Trophoblast cell (in vitro differentiated cells and primary cell): Measurements from ENCODE around the gene PODXL.
"Not testable (repeated sequence)": the region's sequence is repeated elsewhere in the genome, so short reads cannot be mapped to it uniquely, and the experiment has no call there.

Experiments
- DNase-seq, 2 donors: peaks; one replicate each; pipeline ENCODE4 v3.0.0-alpha.2; 2016
- H2AFZ ChIP-seq: 2 replicates; pipeline ENCODE4 v1.6.1; 2013; ENCODE audit warnings: low read length, moderate library complexity, mild to moderate bottlenecking; ENCODE audit not compliant: insufficient read depth, poor library complexity
- H2AK5ac ChIP-seq: 2 replicates; pipeline ENCODE4 v1.6.1; 2013; ENCODE audit warnings: mild to moderate bottlenecking, low read length
- H2BK120ac ChIP-seq: 2 replicates; pipeline ENCODE4 v1.6.1; 2013; ENCODE audit warnings: low read length, mild to moderate bottlenecking, moderate library complexity; ENCODE audit not compliant: insufficient read depth, poor library complexity
- H2BK12ac ChIP-seq: 2 replicates; pipeline ENCODE4 v1.6.1; 2013; ENCODE audit warnings: mild to moderate bottlenecking, low read length, moderate library complexity
- H2BK5ac ChIP-seq: 2 replicates; pipeline ENCODE4 v1.6.1; 2013; ENCODE audit warnings: low read length, low read depth, moderate library complexity, mild to moderate bottlenecking; ENCODE audit not compliant: poor library complexity
- H3K14ac ChIP-seq: 2 replicates; pipeline ENCODE4 v1.6.1; 2013; ENCODE audit warnings: mild to moderate bottlenecking, low read length
- H3K18ac ChIP-seq: 2 replicates; pipeline ENCODE4 v1.6.1; 2013; ENCODE audit warnings: mild to moderate bottlenecking, low read length
- H3K23ac ChIP-seq: 2 replicates; pipeline ENCODE4 v1.6.1; 2013; ENCODE audit warnings: low read length
- H3K27ac ChIP-seq: 2 replicates; pipeline ENCODE4 v1.5.1; 2013; ENCODE audit warnings: low read depth, mild to moderate bottlenecking, inconsistent platforms, low read length, moderate library complexity
- H3K27me3 ChIP-seq: 2 replicates; pipeline ENCODE4 v1.6.1; 2013; ENCODE audit warnings: inconsistent platforms, mild to moderate bottlenecking, low read length, moderate library complexity; ENCODE audit not compliant: insufficient read depth
- H3K36me3 ChIP-seq, 2 experiments: 1 replicate in 1 of 2; 2 replicates in 1 of 2; pipeline ENCODE4 v1.6.1; 2013; ENCODE audit warnings: low read length in 2 of 2, mild to moderate bottlenecking in 2 of 2, moderate library complexity in 1 of 2; ENCODE audit not compliant: insufficient read depth in 2 of 2, control insufficient read depth in 1 of 2
- H3K4ac ChIP-seq: 2 replicates; pipeline ENCODE4 v1.6.1; 2013; ENCODE audit warnings: low read depth, mild to moderate bottlenecking, low read length, moderate library complexity
- H3K4me1 ChIP-seq, 2 experiments: 1 replicate in 1 of 2; 2 replicates in 1 of 2; pipeline ENCODE4 v1.6.1; 2013; ENCODE audit warnings: low read length in 2 of 2, mild to moderate bottlenecking in 2 of 2, moderate library complexity in 1 of 2; ENCODE audit not compliant: insufficient read depth in 2 of 2, control insufficient read depth in 1 of 2
- H3K4me2 ChIP-seq: 2 replicates; pipeline ENCODE4 v1.6.1; 2013; ENCODE audit warnings: inconsistent platforms, mild to moderate bottlenecking, low read length, moderate library complexity
- H3K4me3 ChIP-seq: 2 replicates; pipeline ENCODE4 v1.5.1; 2013; ENCODE audit warnings: mild to moderate bottlenecking, low read depth, low read length, inconsistent platforms
- H3K79me1 ChIP-seq: one replicate; pipeline ENCODE4 v1.6.1; 2013; ENCODE audit warnings: low read length
- H3K79me2 ChIP-seq: 2 replicates; pipeline ENCODE4 v1.6.1; 2013; ENCODE audit warnings: low read length, mild to moderate bottlenecking; ENCODE audit not compliant: control insufficient read depth, insufficient read depth, poor library complexity
- H3K9ac ChIP-seq: 2 replicates; pipeline ENCODE4 v1.6.1; 2013; ENCODE audit warnings: mild to moderate bottlenecking, low read length
- H3K9me3 ChIP-seq: 2 replicates; pipeline ENCODE4 v1.6.1; 2013; ENCODE audit warnings: low read depth, mild to moderate bottlenecking, control low read depth, inconsistent platforms, low read length; ENCODE audit not compliant: insufficient read depth
- H4K12ac ChIP-seq: 2 replicates; pipeline ENCODE4 v1.6.1; 2013; ENCODE audit warnings: low read depth, mild to moderate bottlenecking, low read length, moderate library complexity
- H4K8ac ChIP-seq: 2 replicates; pipeline ENCODE4 v1.6.1; 2013; ENCODE audit warnings: low read depth, mild to moderate bottlenecking, low read length, moderate library complexity
- H4K91ac ChIP-seq: one replicate; pipeline ENCODE4 v1.6.1; 2013; ENCODE audit warnings: low read depth, mild to moderate bottlenecking, low read length, moderate library complexity
- WGBS: extraction: QIAGEN DNeasy Blood & Tissue Kit; methylation state at CpG from one replicate; pipeline ENCODE4 v1.1.7; 2013; ENCODE audit warnings: missing lambda C conversion rate; ENCODE audit not compliant: insufficient read length, insufficient coverage; ENCODE audit errors: extremely low coverage; 5-methylcytosine and 5-hydroxymethylcytosine counted together

PODXL gene

DNA sequence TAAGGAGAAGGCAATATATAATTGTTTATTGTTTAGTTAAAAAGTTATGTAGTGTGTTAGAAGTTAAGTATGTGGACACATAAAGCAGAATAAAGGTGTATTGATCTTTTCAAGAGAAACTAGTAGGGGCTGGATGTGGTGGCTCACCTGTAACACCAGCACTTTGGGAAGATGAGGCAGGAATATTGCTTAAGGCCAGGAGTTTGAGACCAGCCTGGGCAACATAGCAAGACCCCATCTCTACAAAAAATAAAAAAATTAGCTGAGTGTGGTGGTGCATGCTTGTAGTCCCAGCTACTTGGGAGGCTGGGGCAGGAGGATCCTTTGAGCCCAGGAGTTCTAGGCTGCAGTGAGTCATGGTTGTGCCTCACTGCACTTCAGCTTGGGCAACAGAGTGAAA, 93.7 kb downstream of the PODXL start:
- H3K79me2 ChIP-seq, H3K4me2 ChIP-seq, DNase-seq, H3K9ac ChIP-seq, H4K12ac ChIP-seq, H4K8ac ChIP-seq, H3K79me1 ChIP-seq, H4K91ac ChIP-seq, H3K23ac ChIP-seq, H3K9me3 ChIP-seq, H2BK12ac ChIP-seq, H2BK5ac ChIP-seq, H3K4me1 ChIP-seq, H3K27ac ChIP-seq, H2AFZ ChIP-seq, H3K4me3 ChIP-seq, H3K14ac ChIP-seq, H2BK120ac ChIP-seq, H3K18ac ChIP-seq, H3K36me3 ChIP-seq, H3K27me3 ChIP-seq, H3K4ac ChIP-seq, H2AK5ac ChIP-seq: not testable (repeated sequence)

- Histone ChIP-seq H4K91ac (no peak overlapping the region), H2BK120ac (no peak overlapping the region), H3K9me3 (no peaks in the 10 kb centered on the region), H3K4ac (no peak overlapping the region), H3K79me1 (no peaks in the 10 kb centered on the region), H3K36me3 (peaks cover 0 to under 1% of the 10 kb centered on the region in 2 experiments), H3K27ac (no peak overlapping the region), H3K23ac (no peak overlapping the region), H2BK5ac (no peak overlapping the region), H2AFZ (no peak overlapping the region), H3K4me1 (no peaks in the 10 kb centered on the region), H2BK12ac (no peak overlapping the region), H2AK5ac (no peak overlapping the region), H3K9ac (no peak overlapping the region), H3K18ac (no peak overlapping the region), H3K14ac (no peak overlapping the region), H3K4me2 (no peak overlapping the region), H3K4me3 (no peak overlapping the region), H4K12ac (no peak overlapping the region), H4K8ac (no peak overlapping the region), H3K79me2 (no peaks in the 10 kb centered on the region), H3K27me3 (no peaks in the 10 kb centered on the region)
- DNase-seq: no peak
- no CpG with 5 or more reads among the region's 3 CpGs for WGBS
These were observed 94.4 kb downstream of the PODXL start for GRCh38 chr7:131462059-131462458.

GRCh38 chr7:131459256-131459655, 97.2 kb downstream of the PODXL start:
- Histone ChIP-seq H3K9me3 (no peaks in the 10 kb centered on the region), H4K91ac (no peak overlapping the region), H2AFZ (no peak overlapping the region), H3K27ac (no peak overlapping the region), H3K4me2 (no peak overlapping the region), H2AK5ac (no peak overlapping the region), H3K14ac (no peak overlapping the region), H3K27me3 (no peaks in the 10 kb centered on the region), H4K8ac (no peak overlapping the region), H3K4ac (no peak overlapping the region), H2BK5ac (no peak overlapping the region), H3K36me3 (peaks cover 0 to 3% of the 10 kb centered on the region in 2 experiments), H3K79me2 (no peaks in the 10 kb centered on the region), H3K4me3 (no peak overlapping the region), H4K12ac (no peak overlapping the region), H3K79me1 (no peaks in the 10 kb centered on the region), H3K23ac (no peak overlapping the region), H2BK12ac (no peak overlapping the region), H2BK120ac (no peak overlapping the region), H3K4me1 (no peaks in the 10 kb centered on the region), H3K9ac (no peak overlapping the region), H3K18ac (no peak overlapping the region)
- peak in 1 of 2 donors; percentile 4 for DNase-seq
- no CpG with 5 or more reads among the region's 1 CpG for WGBS

- H3K4me2 ChIP-seq: no peak overlapping the region
- no peak overlapping the region for H2AFZ ChIP-seq
- H3K27ac ChIP-seq: no peak overlapping the region
- H2BK12ac ChIP-seq: no peak overlapping the region
- H3K23ac ChIP-seq: no peak overlapping the region
- H3K79me2 ChIP-seq: no peaks in the 10 kb centered on the region
- H3K4me3 ChIP-seq: no peak overlapping the region
- H3K27me3 ChIP-seq: no peaks in the 10 kb centered on the region
- no CpG with 5 or more reads among the region's 3 CpGs for WGBS
- H3K14ac ChIP-seq: no peak overlapping the region
- no peak overlapping the region for H3K4ac ChIP-seq
- H2AK5ac ChIP-seq: no peak overlapping the region
- no peak overlapping the region for H2BK5ac ChIP-seq
- no peak overlapping the region for H3K18ac ChIP-seq
- no peak overlapping the region for H4K12ac ChIP-seq
- no peaks in the 10 kb centered on the region for H3K4me1 ChIP-seq
- H4K91ac ChIP-seq: no peak overlapping the region
- DNase-seq: no peak
- no peak overlapping the region for H3K9ac ChIP-seq
- H3K79me1 ChIP-seq: no peaks in the 10 kb centered on the region
- H4K8ac ChIP-seq: no peak overlapping the region
- H2BK120ac ChIP-seq: no peak overlapping the region
- no peaks in the 10 kb centered on the region for H3K9me3 ChIP-seq
- H3K36me3 ChIP-seq: peaks cover 0 to 3% of the 10 kb centered on the region in 2 experiments
These were observed 100.1 kb downstream of the PODXL start for GRCh38 chr7:131456338-131456737.
